GM12875 (cell line): ENCODE measurements around the gene ANKUB1.
A peak's percentile ranks its signal among the peaks of the same experiment; 100 is the strongest.

Source experiments
- H3K4me3 ChIP-seq: one replicate; pipeline ENCODE4 v1.5.1; 2011; ENCODE audit warnings: low read depth, low read length, control low read depth
- TF ChIP-seq, protein P1 (sequence below): IDR thresholded peaks from 2 replicates; pipeline ENCODE4 v1.5.1; 2011; ENCODE audit warnings: low read depth, mild to moderate bottlenecking, control low read depth, inconsistent platforms, low read length, moderate library complexity, borderline replicate concordance; ENCODE audit not compliant: insufficient read depth

ANKUB1 gene

GRCh38 chr3:149815321-149815720 is 23.0 kb upstream of the ANKUB1 start:
- H3K4me3 ChIP-seq: no peak overlapping the region
- TF ChIP-seq, protein P1, sequence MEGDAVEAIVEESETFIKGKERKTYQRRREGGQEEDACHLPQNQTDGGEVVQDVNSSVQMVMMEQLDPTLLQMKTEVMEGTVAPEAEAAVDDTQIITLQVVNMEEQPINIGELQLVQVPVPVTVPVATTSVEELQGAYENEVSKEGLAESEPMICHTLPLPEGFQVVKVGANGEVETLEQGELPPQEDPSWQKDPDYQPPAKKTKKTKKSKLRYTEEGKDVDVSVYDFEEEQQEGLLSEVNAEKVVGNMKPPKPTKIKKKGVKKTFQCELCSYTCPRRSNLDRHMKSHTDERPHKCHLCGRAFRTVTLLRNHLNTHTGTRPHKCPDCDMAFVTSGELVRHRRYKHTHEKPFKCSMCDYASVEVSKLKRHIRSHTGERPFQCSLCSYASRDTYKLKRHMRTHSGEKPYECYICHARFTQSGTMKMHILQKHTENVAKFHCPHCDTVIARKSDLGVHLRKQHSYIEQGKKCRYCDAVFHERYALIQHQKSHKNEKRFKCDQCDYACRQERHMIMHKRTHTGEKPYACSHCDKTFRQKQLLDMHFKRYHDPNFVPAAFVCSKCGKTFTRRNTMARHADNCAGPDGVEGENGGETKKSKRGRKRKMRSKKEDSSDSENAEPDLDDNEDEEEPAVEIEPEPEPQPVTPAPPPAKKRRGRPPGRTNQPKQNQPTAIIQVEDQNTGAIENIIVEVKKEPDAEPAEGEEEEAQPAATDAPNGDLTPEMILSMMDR: no peak

DNA sequence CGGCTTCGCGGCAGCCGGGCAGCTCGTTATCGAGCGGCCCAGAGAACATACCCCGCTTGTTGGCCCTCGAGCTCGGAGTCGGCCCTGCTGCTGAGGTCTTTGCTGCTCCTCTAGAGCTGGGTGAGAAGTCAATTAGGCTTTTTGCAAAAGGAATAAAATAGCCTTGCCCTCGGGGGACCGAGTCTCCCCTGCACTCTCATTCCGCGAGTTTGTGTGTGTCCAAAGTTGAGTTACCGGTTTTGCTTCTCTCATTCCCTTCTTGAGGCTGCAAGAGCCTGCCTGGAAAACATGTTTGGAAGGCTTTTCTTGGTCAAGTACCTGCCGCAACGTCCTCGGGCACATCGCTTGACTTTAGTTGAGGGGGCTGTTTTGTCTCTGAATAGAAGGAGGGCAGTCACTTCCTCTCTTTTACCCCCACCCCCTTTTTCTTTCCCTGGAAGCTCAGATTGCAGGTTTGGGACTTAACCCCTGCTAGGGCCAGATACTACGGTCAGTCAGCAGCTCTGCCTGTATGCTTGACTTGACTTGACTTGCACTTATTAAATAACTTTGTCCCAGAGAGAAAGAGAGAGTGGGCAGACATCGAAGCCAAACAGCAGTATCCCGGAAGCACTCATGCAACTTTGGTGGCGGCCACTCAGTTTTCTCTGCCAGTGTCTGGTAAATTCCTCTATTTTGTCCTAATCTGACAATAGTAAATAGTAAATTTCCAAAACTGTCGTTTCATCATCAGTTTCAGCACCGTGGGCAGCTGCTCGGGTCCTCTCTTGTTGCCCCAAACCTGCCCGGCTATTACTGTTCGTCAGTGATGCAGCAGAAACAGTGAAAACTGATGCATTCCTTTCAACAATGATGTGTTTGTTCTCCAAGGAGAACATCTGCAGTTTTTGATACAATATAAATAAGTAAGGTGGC is 21.3 kb upstream of the ANKUB1 start:
- TF ChIP-seq, protein P1: no peak
- H3K4me3 ChIP-seq: peak overlapping the region; percentile 90

- peak within 1 kb of the TSS; percentile 90 for H3K4me3 ChIP-seq
- TF ChIP-seq, protein P1: no peak
These were observed 20.4 kb upstream of the ANKUB1 start, which contains the start of gene RNF13 for GRCh38 chr3:149812606-149813366. Gene RNF13, plus strand, starts transcription at chr3:149813215. Its CDS starts 32,812 bp downstream, at chr3:149846027.

DNA sequence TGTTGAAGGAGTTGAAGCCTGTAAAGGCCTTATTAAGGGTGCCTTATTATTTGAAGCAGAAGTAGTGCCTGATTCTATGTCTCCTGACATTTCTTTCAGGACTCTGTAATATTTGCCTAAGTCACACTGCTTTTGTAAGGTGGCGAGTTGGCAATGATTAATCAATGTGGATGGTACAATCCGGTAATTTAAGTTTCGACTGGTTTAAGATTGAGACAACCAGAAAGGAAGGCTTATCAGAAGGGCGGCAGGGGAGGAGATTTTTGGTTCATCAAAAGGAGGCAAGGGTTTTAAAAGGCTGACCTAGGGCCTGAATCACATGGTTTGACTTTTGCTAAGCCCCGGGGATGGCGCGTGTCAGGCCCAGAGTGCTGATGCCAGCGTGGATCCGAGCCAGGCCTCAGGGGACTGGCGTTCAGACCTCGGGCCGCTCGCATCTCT is 19.8 kb upstream of the ANKUB1 start:
- peak overlapping the region; percentile 90 for H3K4me3 ChIP-seq
- TF ChIP-seq, protein P1: no peak

DNA sequence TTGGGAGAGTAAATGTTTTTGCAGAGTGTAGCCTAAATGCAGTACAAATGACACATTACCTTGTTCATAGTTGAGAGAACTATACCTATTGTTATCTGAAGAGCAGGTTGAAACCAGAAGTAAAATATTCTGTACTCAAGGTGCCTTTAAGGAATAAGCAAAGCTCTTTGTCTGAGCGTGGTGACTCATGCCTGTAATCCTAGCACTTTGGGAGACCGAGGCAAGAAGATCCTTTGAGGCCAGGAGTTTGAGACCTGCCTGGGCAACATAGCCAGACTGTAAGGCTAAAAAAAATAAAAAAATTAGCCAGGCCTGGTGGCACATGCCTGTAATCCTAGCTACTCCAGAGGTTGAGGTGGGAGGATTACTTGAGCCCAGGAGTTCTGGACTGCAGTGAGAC is 18.5 kb upstream of the ANKUB1 start:
- TF ChIP-seq, protein P1: no peak
- H3K4me3 ChIP-seq: no peak overlapping the region

- H3K4me3 ChIP-seq: no peak overlapping the region
- TF ChIP-seq, protein P1: no peak
These were observed 17.3 kb upstream of the ANKUB1 start for GRCh38 chr3:149809699-149810098.
